Endothelial cell of umbilical vein (primary cell): ENCODE data around the gene DCDC1. TPM values are rescaled to one million over a fixed set of nuclear protein-coding genes. Genes with fewer than 3 reads are reported as not detected.

ENCODE experiments used
- BruUV-seq: library from RNA; stranded (reverse); fragments of 400-500 nt; replicated peaks from 2 replicates; lab custom pipeline; 2021; lab: Mats Ljungman, UMichigan
- CTCF ChIA-PET: fragments of 300-600, 350-600 bp; sonication (Branson Sonifier 250); formaldehyde crosslinking; loops from one replicate; lab custom pipeline; 2021; ENCODE audit warnings: antibody characterized with exemption, inconsistent platforms; lab: Charles Lee
- POLR2A ChIA-PET: fragments of 300-600, 350-600 bp; sonication (Branson Sonifier 250); formaldehyde crosslinking; loops from one replicate; lab custom pipeline; 2021; ENCODE audit warnings: antibody characterized with exemption, inconsistent platforms; lab: Charles Lee
- DNase-seq: peaks from one replicate; pipeline ENCODE4 v3.0.0-alpha.2; 2011; ENCODE audit warnings: low read depth, low spot score
- FAIRE-seq: peaks from 2 replicates; lab custom pipeline; 2011; peaks lifted over from hg19 to GRCh38; lab: Jason Lieb, UNC
- H2AFZ ChIP-seq: 2 replicates; pipeline ENCODE4 v1.6.0; 2012; ENCODE audit warnings: low read depth, low read length, control low read depth, inconsistent platforms
- H3K27ac ChIP-seq: 2 replicates; pipeline ENCODE4 v1.5.1; 2011; ENCODE audit warnings: low read depth, mild to moderate bottlenecking, control low read depth, low read length, moderate library complexity; ENCODE audit not compliant: insufficient read depth
- H3K27me3 ChIP-seq, 2 experiments: 2 replicates each; pipeline versions ENCODE4 v1.6.0 to v1.6.1; 2011; ENCODE audit warnings: low read length in 2 of 2, mixed read lengths in 1 of 2; ENCODE audit not compliant: control insufficient read depth in 2 of 2, insufficient read depth in 2 of 2
- H3K36me3 ChIP-seq, 2 experiments: 2 replicates in 1 of 2; 3 replicates in 1 of 2; pipeline ENCODE4 v1.5.1; 2011; ENCODE audit warnings: low read length in 2 of 2, mild to moderate bottlenecking in 1 of 2, moderate library complexity in 1 of 2; ENCODE audit not compliant: control insufficient read depth in 2 of 2, insufficient read depth in 2 of 2; ENCODE audit errors: extremely low read depth in 1 of 2
- H3K4me1 ChIP-seq: 3 replicates; pipeline ENCODE4 v1.5.1; 2011; ENCODE audit warnings: mild to moderate bottlenecking, low read length; ENCODE audit not compliant: control insufficient read depth, insufficient read depth; ENCODE audit errors: extremely low read depth
- H3K4me2 ChIP-seq: 2 replicates; pipeline ENCODE4 v1.6.1; 2011; ENCODE audit warnings: low read length, control low read depth, mixed read lengths; ENCODE audit not compliant: insufficient read depth
- H3K4me3 ChIP-seq, 3 experiments: fragments of 200-600 bp in 1 of 3; sonication (generic), shearing (Covaris generic) in 1 of 3; replicated peaks in 1 of 3; 2 replicates each; pipeline ENCODE4 v1.5.1; 2011 to 2016; ENCODE audit warnings: control low read depth in 3 of 3, low read length in 3 of 3, mild to moderate bottlenecking in 2 of 3, inconsistent platforms in 1 of 3, low read depth in 1 of 3, moderate library complexity in 1 of 3; ENCODE audit not compliant: insufficient read depth in 1 of 3
- H3K79me2 ChIP-seq: 2 replicates; pipeline ENCODE4 v1.6.0; 2012; ENCODE audit warnings: low read length, inconsistent platforms; ENCODE audit not compliant: control insufficient read depth, insufficient read depth
- H3K9ac ChIP-seq: replicated peaks from 2 replicates; pipeline ENCODE3; 2011; ENCODE audit warnings: low read length, control low read depth; ENCODE audit not compliant: insufficient read depth; ENCODE audit errors: extremely low read depth
- H3K9me1 ChIP-seq: replicated peaks from 3 replicates; pipeline ENCODE4 v1.6.0; 2011; ENCODE audit warnings: mild to moderate bottlenecking, low read length; ENCODE audit not compliant: control insufficient read depth, insufficient read depth; ENCODE audit errors: extremely low read depth
- H3K9me3 ChIP-seq: replicated peaks from 2 replicates; pipeline ENCODE4 v1.5.1; 2012; ENCODE audit warnings: low read length, inconsistent platforms; ENCODE audit not compliant: control insufficient read depth, insufficient read depth
- H4K20me1 ChIP-seq: replicated peaks from 2 replicates; pipeline ENCODE3; 2011; ENCODE audit warnings: mild to moderate bottlenecking, low read length; ENCODE audit not compliant: control insufficient read depth, insufficient read depth; ENCODE audit errors: extremely low read depth
- CTCF ChIP-seq, 2 donors: IDR thresholded peaks; 1 replicate in 1 of 2; 2 replicates in 1 of 2; pipeline ENCODE4 v1.5.1; 2011; ENCODE audit warnings: low read length in 2 of 2, mild to moderate bottlenecking in 2 of 2, moderate library complexity in 2 of 2, control low read depth in 1 of 2, inconsistent platforms in 1 of 2, low read depth in 1 of 2; ENCODE audit not compliant: insufficient read depth in 1 of 2; ENCODE audit errors: extremely low read depth in 1 of 2
- EZH2 ChIP-seq: IDR thresholded peaks from 2 replicates; pipeline ENCODE4 v1.6.1; 2012; ENCODE audit warnings: borderline replicate concordance, low read depth, mild to moderate bottlenecking, moderate library complexity, low read length, inconsistent platforms; ENCODE audit not compliant: severe bottlenecking
- FOS ChIP-seq: IDR thresholded peaks from 2 replicates; pipeline ENCODE4 v1.6.1; 2011; ENCODE audit warnings: mild to moderate bottlenecking, low read length, moderate library complexity, borderline replicate concordance; ENCODE audit not compliant: insufficient read depth
- GATA2 ChIP-seq: IDR thresholded peaks from 2 replicates; pipeline ENCODE4 v1.7.0; 2011; ENCODE audit warnings: low read depth, mild to moderate bottlenecking, moderate library complexity, mixed read lengths, low read length; ENCODE audit not compliant: insufficient read length, insufficient read depth
- JUN ChIP-seq: IDR thresholded peaks from 2 replicates; pipeline ENCODE4 v1.6.1; 2011; ENCODE audit warnings: borderline replicate concordance, low read depth; ENCODE audit not compliant: insufficient read length, insufficient read depth
- MAX ChIP-seq: IDR thresholded peaks from 2 replicates; pipeline ENCODE4 v1.6.1; 2011; ENCODE audit not compliant: insufficient read depth, insufficient read length
- MYC ChIP-seq: IDR thresholded peaks from one replicate; pipeline ENCODE4 v1.6.1; 2011; ENCODE audit warnings: mild to moderate bottlenecking, low read depth, low read length
- POLR2A ChIP-seq: IDR thresholded peaks from 2 replicates; pipeline ENCODE4 v1.6.1; 2012; ENCODE audit warnings: low read depth, mild to moderate bottlenecking, control low read depth, low read length
- POLR2AphosphoS5 ChIP-seq: IDR thresholded peaks from 2 replicates; pipeline ENCODE4 v1.6.1; 2012; ENCODE audit warnings: low read depth, mild to moderate bottlenecking, control low read depth, low read length, moderate library complexity; ENCODE audit not compliant: insufficient read depth
- dilution Hi-C: fragments of 300-500 bp; cut with MboI; formaldehyde crosslinking; loops from one replicate; pipeline ENCODE4 v1.15.0; 2019; ENCODE audit warnings: low sequenced_read_pairs; ENCODE audit not compliant: extremely low pct_ligation_motif_present
- intact Hi-C: fragments of 100-400 bp; cut with micrococcal nuclease; formaldehyde crosslinking; loops from one replicate; pipeline ENCODE4 v1.10.0; 2022
- polyA plus RNA-seq, 4 experiments: library from polyadenylated mRNA; depleted of rRNA in 3 of 4; stranded (reverse) in 3 of 4; unstranded in 1 of 4; fragments of >200 nt; gene quantifications; 2 replicates each; pipeline versions ENCODE4 v1.2.1 to v1.2.3, GENCODE V29; 2011 to 2012; ENCODE audit warnings: missing spikeins in 1 of 4
- total RNA-seq: library from RNA; stranded (reverse); gene quantifications from 2 replicates; pipeline ENCODE4 v1.2.3, GENCODE V29; 2021

Gene DCDC1
- total and polyA plus RNA-seq, 2 donors (not counting 3 experiments of a cell fraction or from before 2014, with no cell fraction given): 0.04 TPM; not detected in 1

GRCh38 chr11:30911247-30911646, 458.3 kb downstream of the DCDC1 start:
- POLR2A ChIA-PET: no interaction called here
- TF ChIP-seq GATA2: no peak
- no peak for TF ChIP-seq CTCF (IDR thresholded peaks at IDR 0.05; ENCODE audit: extremely low read depth in 1 of 2, insufficient read depth in 1 of 2, low read depth in 1 of 2, low read length in 2 of 2)
- no peak for TF ChIP-seq JUN
- TF ChIP-seq MYC: no peak
- TF ChIP-seq MAX: no peak
- TF ChIP-seq POLR2A: no peak
- no peak for TF ChIP-seq EZH2
- TF ChIP-seq FOS: no peak
- no peak for TF ChIP-seq POLR2AphosphoS5
- no peak for DNase-seq
- Histone ChIP-seq H3K9me3 (no peaks in the 10 kb centered on the region), H3K4me3 (no peak overlapping the region), H3K79me2 (no peaks in the 10 kb centered on the region), H4K20me1 (no peaks in the 10 kb centered on the region), H3K4me1 (no peaks in the 10 kb centered on the region), H3K27me3 (no peaks in the 10 kb centered on the region), H3K27ac (no peak overlapping the region), H3K36me3 (no peaks in the 10 kb centered on the region), H3K4me2 (no peak overlapping the region), H3K9ac (no peak overlapping the region), H3K9me1 (no peaks in the 10 kb centered on the region), H2AFZ (no peak overlapping the region)
- dilution Hi-C loops (no loop called here), intact Hi-C loops (loop anchor here (10.0 kb wide), 1 partner anchor 1476 kb away; no protein-coding TSS in a partner anchor)
- no peak for FAIRE-seq
- BruUV-seq: no TSS peak
- CTCF ChIA-PET: no interaction called here
